HUES6 (cell line): Measurements from ENCODE around the gene CCDC177.
A peak's percentile ranks its signal among the peaks of the same experiment; 100 is the strongest.

Experiments
- H3K27ac ChIP-seq: 2 replicates; pipeline ENCODE4 v1.7.0; 2013; ENCODE audit warnings: low read depth, mild to moderate bottlenecking, low read length, inconsistent platforms
- H3K27me3 ChIP-seq: 2 replicates; pipeline ENCODE4 v1.6.1; 2013; ENCODE audit warnings: low read length; ENCODE audit not compliant: control insufficient read depth, insufficient read depth
- H3K36me3 ChIP-seq: 2 replicates; pipeline ENCODE4 v1.6.1; 2013; ENCODE audit warnings: low read length; ENCODE audit not compliant: control insufficient read depth, insufficient read depth
- H3K4me1 ChIP-seq: 2 replicates; pipeline ENCODE4 v1.6.1; 2013; ENCODE audit warnings: low read length; ENCODE audit not compliant: control insufficient read depth, insufficient read depth
- H3K4me3 ChIP-seq: 2 replicates; pipeline ENCODE4 v1.5.1; 2013; ENCODE audit warnings: low read depth, low read length
- H3K9ac ChIP-seq: one replicate; pipeline ENCODE4 v1.6.1; 2013; ENCODE audit warnings: mild to moderate bottlenecking, low read length
- H3K9me3 ChIP-seq: 2 replicates; pipeline ENCODE4 v1.6.1; 2013; ENCODE audit warnings: low read depth, low read length; ENCODE audit not compliant: control insufficient read depth, insufficient read depth

Gene CCDC177

GRCh38 chr14:69574263-69574953, at the start of gene CCDC177:
CCDC177 (minus strand) TSS chr14:69574871; CDS start chr14:69573622, 1,249 bp downstream.
- H3K9ac ChIP-seq, result no peak within 1 kb of the TSS

GRCh38 chr14:69624136-69624535, 49.5 kb upstream of the CCDC177 start:
- no peaks in the 10 kb centered on the region for H3K36me3 ChIP-seq
- H3K4me1 ChIP-seq, result peaks cover 8% of the 10 kb centered on the region; the same call in 1 of the 2 replicates
- H3K9ac ChIP-seq, result no peak overlapping the region
- H3K9me3 ChIP-seq, result no peaks in the 10 kb centered on the region
- H3K27me3 ChIP-seq, result no peaks in the 10 kb centered on the region
- no peak overlapping the region for H3K4me3 ChIP-seq
- no peak overlapping the region for H3K27ac ChIP-seq

More at GRCh38 chr14:69574263-69574953, at the start of gene CCDC177:
- Histone ChIP-seq H3K36me3 (no peaks in the 10 kb centered on the region), H3K27me3 (peaks cover 74% of the 10 kb centered on the region), H3K4me1 (peaks cover 8% of the 10 kb centered on the region; the same call in 1 of the 2 replicates), H3K27ac (no peak within 1 kb of the TSS), H3K9me3 (peaks cover 8% of the 10 kb centered on the region; the same call in 1 of the 2 replicates), H3K4me3 (peak within 1 kb of the TSS; percentile 70)

GRCh38 chr14:69620981-69621380, 46.3 kb upstream of the CCDC177 start:
- Histone ChIP-seq H3K9ac (no peak overlapping the region), H3K4me3 (no peak overlapping the region), H3K36me3 (no peaks in the 10 kb centered on the region), H3K27ac (no peak overlapping the region), H3K9me3 (no peaks in the 10 kb centered on the region), H3K27me3 (no peaks in the 10 kb centered on the region), H3K4me1 (peaks cover 8% of the 10 kb centered on the region; the same call in 1 of the 2 replicates)

- H3K9ac ChIP-seq, result no peak overlapping the region
- no peaks in the 10 kb centered on the region for H3K27me3 ChIP-seq
- no peak overlapping the region for H3K4me3 ChIP-seq
- H3K27ac ChIP-seq, result no peak overlapping the region
- no peaks in the 10 kb centered on the region for H3K9me3 ChIP-seq
- no peaks in the 10 kb centered on the region for H3K36me3 ChIP-seq
- peaks cover 2% of the 10 kb centered on the region; the same call in 1 of the 2 replicates for H3K4me1 ChIP-seq
Observed at GRCh38 chr14:69620211-69620611, 45.5 kb upstream of the CCDC177 start.

GRCh38 chr14:69619012-69619411, 44.3 kb upstream of the CCDC177 start:
- Histone ChIP-seq H3K4me3 (no peak overlapping the region), H3K9ac (no peak overlapping the region), H3K27me3 (no peaks in the 10 kb centered on the region), H3K9me3 (no peaks in the 10 kb centered on the region), H3K4me1 (no peaks in the 10 kb centered on the region), H3K27ac (no peak overlapping the region), H3K36me3 (no peaks in the 10 kb centered on the region)

- Histone ChIP-seq H3K27ac (no peak overlapping the region), H3K9ac (no peak overlapping the region), H3K4me3 (no peak overlapping the region), H3K36me3 (no peaks in the 10 kb centered on the region), H3K9me3 (no peaks in the 10 kb centered on the region), H3K27me3 (no peaks in the 10 kb centered on the region), H3K4me1 (peaks cover 6% of the 10 kb centered on the region)
Observed at GRCh38 chr14:69617796-69618195, 43.1 kb upstream of the CCDC177 start.

GRCh38 chr14:69616408-69616773, 41.7 kb upstream of the CCDC177 start:
- Histone ChIP-seq H3K36me3 (no peaks in the 10 kb centered on the region), H3K4me3 (no peak overlapping the region), H3K9ac (no peak overlapping the region), H3K9me3 (no peaks in the 10 kb centered on the region), H3K27me3 (no peaks in the 10 kb centered on the region), H3K4me1 (peaks cover 12% of the 10 kb centered on the region), H3K27ac (no peak overlapping the region)

GRCh38 chr14:69615496-69616407, 41.1 kb upstream of the CCDC177 start:
- Histone ChIP-seq H3K9me3 (no peaks in the 10 kb centered on the region), H3K27ac (no peak overlapping the region), H3K9ac (no peak overlapping the region), H3K4me1 (peaks cover 12% of the 10 kb centered on the region), H3K27me3 (no peaks in the 10 kb centered on the region), H3K4me3 (no peak overlapping the region), H3K36me3 (no peaks in the 10 kb centered on the region)

- Histone ChIP-seq H3K36me3 (no peaks in the 10 kb centered on the region), H3K27me3 (no peaks in the 10 kb centered on the region), H3K4me1 (peaks cover 18% of the 10 kb centered on the region), H3K4me3 (no peak overlapping the region), H3K27ac (no peak overlapping the region), H3K9me3 (no peaks in the 10 kb centered on the region), H3K9ac (no peak overlapping the region)
Observed at GRCh38 chr14:69615121-69615495, 40.4 kb upstream of the CCDC177 start.

- Histone ChIP-seq H3K9me3 (no peaks in the 10 kb centered on the region), H3K4me1 (peaks cover 22% of the 10 kb centered on the region), H3K27ac (no peak overlapping the region), H3K9ac (no peak overlapping the region), H3K36me3 (no peaks in the 10 kb centered on the region), H3K27me3 (no peaks in the 10 kb centered on the region), H3K4me3 (no peak overlapping the region)
Observed at GRCh38 chr14:69614592-69614991, 39.9 kb upstream of the CCDC177 start.
